SU-DHL-6 (cell line): ENCODE data around the gene ABTB2.

ENCODE experiments used
- H2AFZ ChIP-seq: fragments of 200-600 bp; sonication (generic); 2 replicates; pipeline ENCODE4 v1.6.1; 2014; ENCODE audit warnings: low read depth, mild to moderate bottlenecking, moderate library complexity, mixed read lengths, antibody characterized with exemption, low read length; ENCODE audit not compliant: severe bottlenecking
- H3F3A ChIP-seq: fragments of 200-600 bp; shearing (Covaris generic); 2 replicates; pipeline ENCODE4 v1.6.0; 2016; ENCODE audit warnings: antibody characterized with exemption, mild to moderate bottlenecking; ENCODE audit not compliant: insufficient read depth
- H3K27ac ChIP-seq: fragments of 200-600 bp; sonication (generic); 2 replicates; pipeline ENCODE4 v1.5.1; 2016; ENCODE audit warnings: low read depth, mild to moderate bottlenecking, low read length, moderate library complexity, mixed read lengths
- H3K27me3 ChIP-seq: fragments of 200-600 bp; sonication (generic), shearing (Covaris generic); 2 replicates; pipeline ENCODE4 v1.6.0; 2014; ENCODE audit warnings: mild to moderate bottlenecking, low read length
- H3K36me3 ChIP-seq: fragments of 200-600 bp; sonication (generic); 2 replicates; pipeline ENCODE4 v1.6.1; 2014; ENCODE audit warnings: mild to moderate bottlenecking, low read length, mixed read lengths
- H3K4me2 ChIP-seq: fragments of 300-600, 200-600 bp; shearing (Covaris generic), sonication (generic); 2 replicates; pipeline ENCODE4 v1.6.0; 2014; ENCODE audit warnings: low read length, low read depth, mild to moderate bottlenecking; ENCODE audit not compliant: poor library complexity, severe bottlenecking
- H3K4me3 ChIP-seq: fragments of 200-600 bp; sonication (generic); 2 replicates; pipeline ENCODE4 v1.5.1; 2014; ENCODE audit warnings: antibody characterized with exemption, low read length, mild to moderate bottlenecking, mixed read lengths; ENCODE audit not compliant: insufficient read depth, poor library complexity, severe bottlenecking
- H3K79me2 ChIP-seq: fragments of 200-600 bp; sonication (generic); 2 replicates; pipeline ENCODE4 v1.6.1; 2014; ENCODE audit warnings: mild to moderate bottlenecking, low read length, moderate library complexity; ENCODE audit not compliant: insufficient read depth
- H3K9ac ChIP-seq: fragments of 200-600 bp; sonication (generic); 2 replicates; pipeline ENCODE4 v1.7.0; 2014; ENCODE audit warnings: mild to moderate bottlenecking, low read length
- H3K9me2 ChIP-seq: fragments of 200-600 bp; sonication (generic); replicated peaks from 2 replicates; pipeline ENCODE4 v1.6.1; 2014; ENCODE audit warnings: low read length; ENCODE audit not compliant: insufficient read depth
- H3K9me3 ChIP-seq: fragments of 200-600 bp; sonication (generic); 2 replicates; pipeline ENCODE4 v1.6.1; 2014; ENCODE audit warnings: low read length, mixed read lengths; ENCODE audit not compliant: insufficient read depth
- H4K20me1 ChIP-seq: fragments of 200-600 bp; sonication (generic); 2 replicates; pipeline ENCODE4 v1.6.1; 2014; ENCODE audit warnings: low read depth, mild to moderate bottlenecking, antibody characterized with exemption, low read length, moderate library complexity, mixed read lengths
- EZH2phosphoT487 ChIP-seq: fragments of 200-600 bp; sonication (generic), shearing (Covaris generic); conservative IDR thresholded peaks from 2 replicates; pipeline ENCODE4 v1.6.1; 2018; ENCODE audit warnings: mild to moderate bottlenecking, antibody characterized with exemption, low read length, moderate library complexity, mixed read lengths
- TF ChIP-seq, protein P1 (sequence below): fragments of 200-600 bp; sonication (generic); IDR thresholded peaks from one replicate; pipeline ENCODE4 v1.5.1; 2017; ENCODE audit warnings: antibody characterized with exemption, mild to moderate bottlenecking, low read length, moderate library complexity; ENCODE audit not compliant: insufficient read depth, poor library complexity, severe bottlenecking

ABTB2 gene

GRCh38 chr11:34233215-34233614, 124.6 kb downstream of the ABTB2 start:
- no peak overlapping the region for H3K27ac ChIP-seq
- H3K9me3 ChIP-seq: no peaks in the 10 kb centered on the region
- no peaks in the 10 kb centered on the region for H4K20me1 ChIP-seq
- H3K4me2 ChIP-seq: no peak overlapping the region
- no peak overlapping the region for H3K9ac ChIP-seq
- H2AFZ ChIP-seq: no peak overlapping the region
- no peaks in the 10 kb centered on the region for H3K27me3 ChIP-seq
- H3K9me2 ChIP-seq: no peaks in the 10 kb centered on the region
- no peak overlapping the region for H3K4me3 ChIP-seq
- no peak for TF ChIP-seq EZH2phosphoT487
- TF ChIP-seq, protein P1, sequence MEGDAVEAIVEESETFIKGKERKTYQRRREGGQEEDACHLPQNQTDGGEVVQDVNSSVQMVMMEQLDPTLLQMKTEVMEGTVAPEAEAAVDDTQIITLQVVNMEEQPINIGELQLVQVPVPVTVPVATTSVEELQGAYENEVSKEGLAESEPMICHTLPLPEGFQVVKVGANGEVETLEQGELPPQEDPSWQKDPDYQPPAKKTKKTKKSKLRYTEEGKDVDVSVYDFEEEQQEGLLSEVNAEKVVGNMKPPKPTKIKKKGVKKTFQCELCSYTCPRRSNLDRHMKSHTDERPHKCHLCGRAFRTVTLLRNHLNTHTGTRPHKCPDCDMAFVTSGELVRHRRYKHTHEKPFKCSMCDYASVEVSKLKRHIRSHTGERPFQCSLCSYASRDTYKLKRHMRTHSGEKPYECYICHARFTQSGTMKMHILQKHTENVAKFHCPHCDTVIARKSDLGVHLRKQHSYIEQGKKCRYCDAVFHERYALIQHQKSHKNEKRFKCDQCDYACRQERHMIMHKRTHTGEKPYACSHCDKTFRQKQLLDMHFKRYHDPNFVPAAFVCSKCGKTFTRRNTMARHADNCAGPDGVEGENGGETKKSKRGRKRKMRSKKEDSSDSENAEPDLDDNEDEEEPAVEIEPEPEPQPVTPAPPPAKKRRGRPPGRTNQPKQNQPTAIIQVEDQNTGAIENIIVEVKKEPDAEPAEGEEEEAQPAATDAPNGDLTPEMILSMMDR: no peak
- no peaks in the 10 kb centered on the region for H3K79me2 ChIP-seq
- H3F3A ChIP-seq: no peaks in the 10 kb centered on the region
- H3K36me3 ChIP-seq: no peaks in the 10 kb centered on the region

- H2AFZ ChIP-seq: no peak overlapping the region
- no peaks in the 10 kb centered on the region for H3K27me3 ChIP-seq
- H3K9me3 ChIP-seq: no peaks in the 10 kb centered on the region
- no peak overlapping the region for H3K4me3 ChIP-seq
- H3K4me2 ChIP-seq: no peak overlapping the region
- no peak overlapping the region for H3K27ac ChIP-seq
- no peaks in the 10 kb centered on the region for H4K20me1 ChIP-seq
- no peak overlapping the region for H3K9ac ChIP-seq
- H3K36me3 ChIP-seq: no peaks in the 10 kb centered on the region
- no peaks in the 10 kb centered on the region for H3K9me2 ChIP-seq
- no peaks in the 10 kb centered on the region for H3K79me2 ChIP-seq
- H3F3A ChIP-seq: no peaks in the 10 kb centered on the region
- TF ChIP-seq EZH2phosphoT487: no peak
- TF ChIP-seq, protein P1: no peak
Measured at GRCh38 chr11:34232807-34233206, 125.0 kb downstream of the ABTB2 start.

DNA sequence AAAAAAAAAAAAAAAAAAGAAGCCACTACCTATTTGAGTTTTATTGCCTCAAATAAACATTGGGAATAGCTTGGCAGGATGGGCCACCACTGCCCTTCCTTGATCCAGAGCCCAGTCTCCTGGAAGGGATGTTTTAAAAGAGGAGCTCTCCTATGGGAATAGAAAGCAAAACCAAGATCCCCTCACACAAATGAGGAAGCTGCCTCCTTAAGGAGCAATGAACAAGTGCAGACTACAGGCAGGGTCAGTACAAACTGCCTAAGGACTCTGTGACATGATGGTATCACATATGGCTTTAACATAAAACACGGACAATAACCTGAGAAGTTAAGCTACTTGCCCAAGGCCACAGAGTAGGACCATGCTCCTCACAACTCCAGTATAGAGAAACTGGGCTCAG, 131.6 kb downstream of the ABTB2 start:
- Histone ChIP-seq H4K20me1 (no peaks in the 10 kb centered on the region), H3K4me2 (no peak overlapping the region), H3K27ac (no peak overlapping the region), H2AFZ (no peak overlapping the region), H3K9me3 (no peaks in the 10 kb centered on the region), H3K4me3 (no peak overlapping the region), H3K27me3 (no peaks in the 10 kb centered on the region), H3F3A (no peaks in the 10 kb centered on the region), H3K79me2 (no peaks in the 10 kb centered on the region), H3K36me3 (no peaks in the 10 kb centered on the region), H3K9ac (no peak overlapping the region), H3K9me2 (no peaks in the 10 kb centered on the region)
- TF ChIP-seq EZH2phosphoT487: no peak
- TF ChIP-seq, protein P1: no peak
